HCT116 (cell line): ENCODE results near the gene PRLR. TPM values are rescaled to one million over a fixed set of nuclear protein-coding genes. Genes with fewer than 3 reads are reported as not detected.

ENCODE experiments used
- ATAC-seq: fragments of 200-7000 bp; cut with Tn5 transposase; 2 replicates; pipeline ENCODE4 v1.9.1; 2020; ENCODE audit warnings: mild to moderate bottlenecking, moderate library complexity
- BruUV-seq: library from RNA; stranded (reverse); fragments of 400-500 nt; replicated peaks from 2 replicates; lab custom pipeline; 2021; lab: Mats Ljungman, UMichigan
- CTCF ChIA-PET: fragments of 300-600 bp; sonication (Branson Sonifier 250); formaldehyde crosslinking; loops from one replicate; lab custom pipeline; 2021; ENCODE audit warnings: antibody characterized with exemption; lab: Charles Lee
- POLR2A ChIA-PET: fragments of 300-600, 350-600 bp; sonication (Branson Sonifier 250); formaldehyde crosslinking; loops from one replicate; lab custom pipeline; 2021; ENCODE audit warnings: antibody characterized with exemption; lab: Charles Lee
- RAD21 ChIA-PET, 2 experiments: fragments of 300-600 bp; sonication (Branson Sonifier 250); formaldehyde crosslinking; loops; one replicate each; lab custom pipeline; 2023; ENCODE audit warnings: low total read pairs in 2 of 2; ENCODE audit not compliant: uncharacterized antibody in 2 of 2, unreplicated experiment in 2 of 2, low non-redundant PET in 1 of 2; lab: Charles Lee
- DNase-seq: peaks from one replicate; pipeline ENCODE4 v3.0.0-alpha.2; 2010; ENCODE audit warnings: low read depth, low spot score
- H2AFZ ChIP-seq: fragments of 200-600 bp; shearing (Covaris generic), sonication (generic); 2 replicates; pipeline ENCODE4 v1.6.1; 2017; ENCODE audit warnings: low read depth, mixed run types, mixed read lengths, antibody characterized with exemption, low read length; ENCODE audit not compliant: poor library complexity, severe bottlenecking
- H3K27ac ChIP-seq: 2 replicates; pipeline ENCODE4 v1.5.1; 2012; ENCODE audit warnings: low read depth, low read length
- H3K27me3 ChIP-seq: fragments of 200-600 bp; sonication (generic); 2 replicates; pipeline ENCODE4 v1.6.1; 2016; ENCODE audit warnings: mixed run types, low read length, mixed read lengths; ENCODE audit not compliant: insufficient read depth
- H3K36me3 ChIP-seq, 2 experiments: fragments of 200-500 bp in 1 of 2; fragments of 200-600 bp in 1 of 2; sonication (Bioruptor generic) in 1 of 2; sonication (generic) in 1 of 2; 2 replicates each; pipeline versions ENCODE4 v1.5.1 to v1.6.1; 2014 to 2016; ENCODE audit warnings: low read length in 2 of 2, inconsistent platforms in 1 of 2, mixed read lengths in 1 of 2, mixed run types in 1 of 2; ENCODE audit not compliant: insufficient read depth in 2 of 2, control insufficient read depth in 1 of 2
- H3K4me1 ChIP-seq, 2 experiments: fragments of 200-600 bp in 1 of 2; sonication (generic) in 1 of 2; 2 replicates each; pipeline versions ENCODE4 v1.5.1 to v1.6.1; 2012 to 2017; ENCODE audit warnings: low read length in 2 of 2, inconsistent platforms in 1 of 2, mild to moderate bottlenecking in 1 of 2, mixed read lengths in 1 of 2, mixed run types in 1 of 2, moderate library complexity in 1 of 2; ENCODE audit not compliant: insufficient read depth in 2 of 2, control insufficient read depth in 1 of 2
- H3K4me2 ChIP-seq: fragments of 200-600 bp; sonication (generic); 2 replicates; pipeline ENCODE4 v1.6.1; 2017; ENCODE audit warnings: mixed run types, low read length, mixed read lengths
- H3K4me3 ChIP-seq, 2 experiments: fragments of 200-600 bp in 1 of 2; sonication (generic) in 1 of 2; replicated peaks in 1 of 2; 2 replicates each; pipeline ENCODE4 v1.5.1; 2011 to 2016; ENCODE audit warnings: low read length in 2 of 2, control low read depth in 1 of 2, low read depth in 1 of 2, mild to moderate bottlenecking in 1 of 2, mixed read lengths in 1 of 2, mixed run types in 1 of 2
- H3K79me2 ChIP-seq: fragments of 200-600 bp; sonication (generic); 2 replicates; pipeline ENCODE4 v1.6.1; 2017; ENCODE audit warnings: mild to moderate bottlenecking, mixed run types, low read length, moderate library complexity, mixed read lengths; ENCODE audit not compliant: insufficient read depth
- H3K9ac ChIP-seq: fragments of 200-600 bp; sonication (generic); 2 replicates; pipeline ENCODE4 v1.6.1; 2016; ENCODE audit warnings: low read length, mixed read lengths
- H3K9me2 ChIP-seq: fragments of 200-600 bp; sonication (generic), shearing (Covaris generic); 2 replicates; pipeline ENCODE4 v1.6.1; 2017; ENCODE audit warnings: mixed run types, mild to moderate bottlenecking, moderate library complexity; ENCODE audit not compliant: insufficient read depth
- H3K9me3 ChIP-seq, 2 experiments: fragments of 200-500 bp in 1 of 2; fragments of 200-600 bp in 1 of 2; sonication (Bioruptor generic) in 1 of 2; sonication (generic) in 1 of 2; 2 replicates each; pipeline ENCODE4 v1.6.1; 2014 to 2017; ENCODE audit warnings: low read length in 2 of 2, mixed read lengths in 2 of 2, inconsistent platforms in 1 of 2, low read depth in 1 of 2, mild to moderate bottlenecking in 1 of 2, mixed run types in 1 of 2, moderate library complexity in 1 of 2; ENCODE audit not compliant: control insufficient read depth in 1 of 2, insufficient read depth in 1 of 2
- H4K20me1 ChIP-seq: fragments of 200-600 bp; sonication (generic), shearing (Covaris generic); 2 replicates; pipeline ENCODE4 v1.6.1; 2017; ENCODE audit warnings: mixed run types, mild to moderate bottlenecking, moderate library complexity; ENCODE audit not compliant: insufficient read depth
- EGR1 ChIP-seq: IDR thresholded peaks from 2 replicates; pipeline ENCODE4 v1.6.1; 2012; ENCODE audit warnings: low read depth
- ELF1 ChIP-seq: IDR thresholded peaks from 2 replicates; pipeline ENCODE4 v1.6.1; 2012; ENCODE audit warnings: low read depth, borderline replicate concordance
- EZH2 ChIP-seq: fragments of 200-600 bp; sonication (generic); IDR thresholded peaks from 2 replicates; pipeline ENCODE4 v1.6.1; 2017; ENCODE audit warnings: antibody characterized with exemption, mixed run types
- EZH2phosphoT487 ChIP-seq: fragments of 200-600 bp; IDR thresholded peaks from 2 replicates; pipeline ENCODE4 v1.6.1; 2018; ENCODE audit warnings: antibody characterized with exemption, borderline replicate concordance
- JUND ChIP-seq: IDR thresholded peaks from 2 replicates; pipeline ENCODE4 v1.6.1; 2012
- POLR2A ChIP-seq: IDR thresholded peaks from 2 replicates; pipeline ENCODE4 v1.7.0; 2011; ENCODE audit warnings: borderline replicate concordance; ENCODE audit not compliant: insufficient read depth, insufficient read length; ENCODE audit errors: extremely low read depth
- RAD21 ChIP-seq: IDR thresholded peaks from 2 replicates; pipeline ENCODE4 v1.6.1; 2012; ENCODE audit warnings: low read depth, mild to moderate bottlenecking
- SIN3A ChIP-seq: IDR thresholded peaks from 2 replicates; pipeline ENCODE4 v1.6.1; 2012; ENCODE audit warnings: low read depth
- ZFX ChIP-seq: fragments of 450-650 bp; IDR thresholded peaks from 2 replicates; pipeline ENCODE4 v1.6.1; 2017
- ZNF274 ChIP-seq: fragments of 200-500 bp; sonication (Bioruptor generic); IDR thresholded peaks from 2 replicates; pipeline ENCODE4 v1.6.1; 2014; ENCODE audit warnings: mild to moderate bottlenecking, low read depth, low read length, inconsistent platforms
- intact Hi-C: fragments of 100-400 bp; cut with micrococcal nuclease; formaldehyde crosslinking; loops from 2 replicates; pipeline ENCODE4 v1.10.0; 2022
- total RNA-seq: library from RNA; stranded (reverse); gene quantifications from one replicate; pipeline ENCODE4 v1.2.1, GENCODE V29; 2021; ENCODE audit not compliant: unreplicated experiment
- TF ChIP-seq, protein P1 (sequence below): IDR thresholded peaks from 2 replicates; pipeline ENCODE4 v1.6.1; 2012
- TF ChIP-seq, protein P2 (sequence below): IDR thresholded peaks from 2 replicates; pipeline ENCODE4 v1.6.1; 2012
- TF ChIP-seq, protein P3 (sequence below), 3 experiments: fragments of 200-600 bp in 1 of 3; sonication (generic) in 1 of 3; IDR thresholded peaks in 2 of 3; conservative IDR thresholded peaks in 1 of 3; 2 replicates each; pipeline ENCODE4 v1.5.1; 2012 to 2017; ENCODE audit warnings: low read depth in 2 of 3, low read length in 2 of 3, antibody characterized with exemption in 1 of 3, borderline replicate concordance in 1 of 3, control low read depth in 1 of 3, mild to moderate bottlenecking in 1 of 3, mixed read lengths in 1 of 3, mixed run types in 1 of 3, moderate library complexity in 1 of 3; ENCODE audit not compliant: insufficient read depth in 1 of 3

Gene PRLR
- total RNA-seq, 1 experiment from 2014 or later: 0.10 TPM

DNA sequence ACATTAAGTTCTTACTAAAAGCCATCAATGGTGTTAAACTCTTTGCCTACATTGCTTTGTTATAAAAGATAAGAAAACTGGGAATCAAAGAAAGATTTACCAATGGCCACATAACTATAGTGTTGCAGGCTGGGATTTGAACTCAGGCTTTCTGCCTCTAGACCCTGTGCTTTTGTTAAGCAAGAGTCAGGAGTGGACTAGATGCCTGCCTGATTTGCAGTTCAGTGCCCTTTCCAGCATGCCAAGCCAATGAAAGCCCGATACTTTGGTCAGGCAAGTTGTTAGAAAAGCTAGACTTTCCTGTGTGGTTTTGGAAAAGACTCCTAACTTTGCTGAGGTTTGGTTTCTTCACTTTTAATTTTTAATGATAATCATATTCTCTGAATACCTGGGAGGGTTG is 161.1 kb downstream of the PRLR start:
- Histone ChIP-seq H3K36me3 (no peaks in the 10 kb centered on the region), H3K4me2 (no peak overlapping the region), H3K27ac (no peak overlapping the region), H3K9ac (no peak overlapping the region), H3K4me3 (no peak overlapping the region), H3K4me1 (no peaks in the 10 kb centered on the region), H3K9me2 (no peaks in the 10 kb centered on the region), H3K9me3 (no peaks in the 10 kb centered on the region), H3K27me3 (no peaks in the 10 kb centered on the region; the same call in none of the 2 replicates), H4K20me1 (no peaks in the 10 kb centered on the region), H2AFZ (no peak overlapping the region), H3K79me2 (no peaks in the 10 kb centered on the region)
- ChIA-PET RAD21 (no interaction called here), POLR2A (no interaction called here), CTCF (no interaction called here)
- TF ChIP-seq ELF1 (no peak), EZH2phosphoT487 (no peak), JUND (no peak), EGR1 (no peak), SIN3A (no peak), POLR2A (no peak), ZFX (no peak), ZNF274 (no peak), EZH2 (no peak), RAD21 (no peak)
- TF ChIP-seq, protein P1, sequence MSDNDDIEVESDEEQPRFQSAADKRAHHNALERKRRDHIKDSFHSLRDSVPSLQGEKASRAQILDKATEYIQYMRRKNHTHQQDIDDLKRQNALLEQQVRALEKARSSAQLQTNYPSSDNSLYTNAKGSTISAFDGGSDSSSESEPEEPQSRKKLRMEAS: no peak
- TF ChIP-seq, protein P2, sequence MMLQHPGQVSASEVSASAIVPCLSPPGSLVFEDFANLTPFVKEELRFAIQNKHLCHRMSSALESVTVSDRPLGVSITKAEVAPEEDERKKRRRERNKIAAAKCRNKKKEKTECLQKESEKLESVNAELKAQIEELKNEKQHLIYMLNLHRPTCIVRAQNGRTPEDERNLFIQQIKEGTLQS: no peak
- TF ChIP-seq, protein P3, sequence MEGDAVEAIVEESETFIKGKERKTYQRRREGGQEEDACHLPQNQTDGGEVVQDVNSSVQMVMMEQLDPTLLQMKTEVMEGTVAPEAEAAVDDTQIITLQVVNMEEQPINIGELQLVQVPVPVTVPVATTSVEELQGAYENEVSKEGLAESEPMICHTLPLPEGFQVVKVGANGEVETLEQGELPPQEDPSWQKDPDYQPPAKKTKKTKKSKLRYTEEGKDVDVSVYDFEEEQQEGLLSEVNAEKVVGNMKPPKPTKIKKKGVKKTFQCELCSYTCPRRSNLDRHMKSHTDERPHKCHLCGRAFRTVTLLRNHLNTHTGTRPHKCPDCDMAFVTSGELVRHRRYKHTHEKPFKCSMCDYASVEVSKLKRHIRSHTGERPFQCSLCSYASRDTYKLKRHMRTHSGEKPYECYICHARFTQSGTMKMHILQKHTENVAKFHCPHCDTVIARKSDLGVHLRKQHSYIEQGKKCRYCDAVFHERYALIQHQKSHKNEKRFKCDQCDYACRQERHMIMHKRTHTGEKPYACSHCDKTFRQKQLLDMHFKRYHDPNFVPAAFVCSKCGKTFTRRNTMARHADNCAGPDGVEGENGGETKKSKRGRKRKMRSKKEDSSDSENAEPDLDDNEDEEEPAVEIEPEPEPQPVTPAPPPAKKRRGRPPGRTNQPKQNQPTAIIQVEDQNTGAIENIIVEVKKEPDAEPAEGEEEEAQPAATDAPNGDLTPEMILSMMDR (IDR thresholded peaks at IDR 0.05 in 2 of 3, conservative IDR thresholded peaks at IDR 0.05 in 1 of 3; ENCODE audit: borderline replicate concordance in 1 of 3, insufficient read depth in 1 of 3, low read depth in 2 of 3, low read length in 2 of 3): no peak
- DNase-seq (no peak), ATAC-seq (no peak)
- BruUV-seq: no TSS peak
- intact Hi-C loops: no loop called here
